ENCODE data around the gene GPR6.

DNA sequence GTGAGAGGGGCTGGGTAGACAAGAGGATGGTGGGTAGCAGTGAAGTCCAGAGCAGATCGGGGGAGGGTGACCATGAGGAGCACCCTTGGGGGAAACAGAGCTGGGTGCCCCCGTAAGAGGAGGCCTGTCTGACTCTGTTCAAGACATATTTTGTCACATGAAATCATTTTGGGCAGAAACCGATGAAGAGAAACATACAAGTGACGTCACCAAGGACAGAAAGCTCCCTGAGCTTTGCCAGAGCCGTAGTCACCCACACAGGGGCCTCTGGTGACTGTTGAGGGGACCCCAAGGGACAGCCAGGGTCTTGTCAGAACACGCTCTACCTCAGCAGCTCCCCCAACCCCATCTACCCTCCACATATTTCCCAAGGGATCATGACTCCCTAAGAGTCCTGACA is 39.2 kb downstream of the GPR6 start:
- no peak for TF ChIP-seq GATA2 (IDR thresholded peaks at IDR 0.05; ENCODE audit: low read depth, low read length)
- no peak for TF ChIP-seq GATA3 (IDR thresholded peaks at IDR 0.05; ENCODE audit: low read depth, low read length)

Data from SH-SY5Y (cell line).